Stimulated activated CD4-positive, alpha-beta T cell treated with anti-CD3 and anti-CD28 coated beads, TNF-alpha, amount 100 ng/mL, for 48 hours (primary cell): ENCODE data around the gene CCSER1.
"Not testable (repeated sequence)": the region's sequence is repeated elsewhere in the genome, so short reads cannot be mapped to it uniquely, and the experiment has no call there.

Experiments used
- DNase-seq, 3 donors: peaks; one replicate each; pipeline ENCODE4 v3.0.0-alpha.2; 2020; ENCODE audit warnings: low read depth in 3 of 3

Gene CCSER1

GRCh38 chr4:91167864-91168653, 1040.9 kb downstream of the CCSER1 start:
- not testable (repeated sequence) for DNase-seq

- no peak for DNase-seq
These were observed 1043.6 kb downstream of the CCSER1 start for GRCh38 chr4:91170768-91171167.

- no peak for DNase-seq
These were observed 1044.0 kb downstream of the CCSER1 start for GRCh38 chr4:91171217-91171616.

GRCh38 chr4:91185061-91185460, 1057.9 kb downstream of the CCSER1 start:
- DNase-seq: not testable (repeated sequence)

- DNase-seq: no peak
These were observed 1071.8 kb downstream of the CCSER1 start for GRCh38 chr4:91198951-91199350.

- DNase-seq: no peak
These were observed 1080.3 kb downstream of the CCSER1 start for GRCh38 chr4:91207535-91207934.

- DNase-seq: no peak
These were observed 1085.0 kb downstream of the CCSER1 start for GRCh38 chr4:91212211-91212610.

- not testable (repeated sequence) for DNase-seq
These were observed 1090.7 kb downstream of the CCSER1 start for GRCh38 chr4:91217831-91218403.

- DNase-seq: no peak
These were observed 1093.1 kb downstream of the CCSER1 start for GRCh38 chr4:91220315-91220714.

GRCh38 chr4:91222014-91222413, 1094.8 kb downstream of the CCSER1 start:
- DNase-seq: no peak

GRCh38 chr4:91226867-91227266, 1099.7 kb downstream of the CCSER1 start:
- DNase-seq: no peak

- DNase-seq: no peak
These were observed 1101.5 kb downstream of the CCSER1 start for GRCh38 chr4:91228659-91229058.

GRCh38 chr4:91233164-91233563, 1106.0 kb downstream of the CCSER1 start:
- no peak for DNase-seq

- DNase-seq: no peak
These were observed 1115.9 kb downstream of the CCSER1 start for GRCh38 chr4:91243132-91243531.

GRCh38 chr4:91256043-91256442, 1128.8 kb downstream of the CCSER1 start:
- no peak for DNase-seq

GRCh38 chr4:91256751-91257150, 1129.6 kb downstream of the CCSER1 start:
- no peak for DNase-seq

GRCh38 chr4:91257721-91258120, 1130.5 kb downstream of the CCSER1 start:
- no peak for DNase-seq

GRCh38 chr4:91258326-91258725, 1131.1 kb downstream of the CCSER1 start:
- no peak for DNase-seq

- no peak for DNase-seq
These were observed 1140.3 kb downstream of the CCSER1 start for GRCh38 chr4:91267543-91267942.

GRCh38 chr4:91268481-91268880, 1141.3 kb downstream of the CCSER1 start:
- DNase-seq: not testable (repeated sequence)

GRCh38 chr4:91268913-91269312, 1141.7 kb downstream of the CCSER1 start:
- no peak for DNase-seq

- DNase-seq: no peak
These were observed 1152.7 kb downstream of the CCSER1 start for GRCh38 chr4:91279899-91280298.

GRCh38 chr4:91280551-91281290, 1153.5 kb downstream of the CCSER1 start:
- DNase-seq: no peak
